Heart left ventricle (tissue), 16 donors: ENCODE measurements around the gene MTHFR. TPM values are rescaled to one million over a fixed set of nuclear protein-coding genes. Genes with fewer than 3 reads are reported as not detected.
"Not testable (repeated sequence)": the region's sequence is repeated elsewhere in the genome, so short reads cannot be mapped to it uniquely, and the experiment has no call there.

Experiments used
- ATAC-seq, 4 donors: fragments of 200-7000 bp; cut with Tn5 transposase; one replicate each; pipeline ENCODE4 v1.9.1; 2020 to 2022; ENCODE audit warnings: moderate library complexity in 4 of 4, mild to moderate bottlenecking in 3 of 4, moderate number of reproducible peaks in 1 of 4
- DNase-seq, 5 donors: peaks; one replicate each; pipeline ENCODE4 v3.0.0-alpha.2; 2020
- H3K27ac ChIP-seq, 12 donors: fragments of 200-600 bp; sonication (generic) in 4 of 12; one replicate each; pipeline versions ENCODE4 v1.5.0 to v1.8.0; 2016 to 2022; ENCODE audit warnings: mild to moderate bottlenecking in 2 of 12
- H3K27me3 ChIP-seq, 9 donors: fragments of 200-600 bp; sonication (generic) in 2 of 9; one replicate each; pipeline versions ENCODE4 v1.5.1 to v1.8.0; 2016 to 2022; ENCODE audit warnings: mild to moderate bottlenecking in 3 of 9
- H3K36me3 ChIP-seq, 9 donors: fragments of 200-600 bp; sonication (generic) in 2 of 9; one replicate each; pipeline versions ENCODE4 v1.5.0 to v1.8.0; 2018 to 2022; ENCODE audit warnings: mild to moderate bottlenecking in 2 of 9
- H3K4me1 ChIP-seq, 12 donors: fragments of 200-600 bp; sonication (generic) in 4 of 12; one replicate each; pipeline versions ENCODE4 v1.5.0 to v1.8.0; 2016 to 2022; ENCODE audit warnings: mild to moderate bottlenecking in 3 of 12
- H3K4me3 ChIP-seq, 12 donors: fragments of 200-600 bp; sonication (generic) in 4 of 12; one replicate each; pipeline versions ENCODE4 v1.5.0 to v1.8.0; 2017 to 2022; ENCODE audit warnings: mild to moderate bottlenecking in 9 of 12, moderate library complexity in 4 of 12
- H3K9me3 ChIP-seq, 12 donors: fragments of 200-600 bp; sonication (generic) in 4 of 12; one replicate each; pipeline versions ENCODE4 v1.5.0 to v1.8.0; 2016 to 2022; ENCODE audit warnings: mild to moderate bottlenecking in 1 of 12
- POLR2A ChIP-seq, 2 donors: fragments of 450-650 bp; IDR thresholded peaks; one replicate each; pipeline ENCODE4 v1.6.1; 2017; ENCODE audit warnings: antibody characterized with exemption in 2 of 2, mild to moderate bottlenecking in 2 of 2, moderate library complexity in 2 of 2
- WGBS, 4 donors: extraction: QIAGEN DNeasy Blood & Tissue Kit in 2 of 4; methylation state at CpG; one replicate each; pipeline versions ENCODE4 v1.1.5 to v1.1.7; 2013 to 2018; 5-methylcytosine and 5-hydroxymethylcytosine counted together
- intact Hi-C, 10 donors: fragments of 100-400 bp; cut with DNase I; formaldehyde crosslinking; loops; one replicate each; pipeline versions ENCODE4 v1.11.1 to v1.14.2; 2022
- polyA plus RNA-seq, 2 donors: library from polyadenylated mRNA; stranded (reverse); fragments of 200-250 nt; gene quantifications; one replicate each; pipeline ENCODE4 v1.2.3, GENCODE V29; 2013
- total RNA-seq, 9 donors: library from RNA; depleted of rRNA in 2 of 9; stranded (reverse); fragments of >200 nt in 2 of 9; fragmentation: NEBNext Ultra II Directional in 3 of 9; extraction: Animal tissue kit (Norgen Biotek cat#: 25700) in 3 of 9; gene quantifications; one replicate each; pipeline versions ENCODE4 v1.1.0 to v1.2.4, GENCODE V29; 2016 to 2023
- TF ChIP-seq, protein P1 (sequence below), 12 donors: fragments of 200-600 bp; sonication (generic) in 4 of 12; IDR thresholded peaks; one replicate each; pipeline versions ENCODE4 v1.5.0 to v1.8.0; 2018 to 2022; ENCODE audit warnings: antibody characterized with exemption in 12 of 12, mild to moderate bottlenecking in 5 of 12
- donor health status: ischemic (EF 13 %, LVEDD 7.1; RV severe dilation, severe dysfunction).
- donor health status: healthy with polysubstance abuse.
- donor health status: DM: no; HTN: yes; CAD: no.
- donor health status: DM: no; HTN: no; CAD: no.
- donor health status: ischemic (EF 25% LVEDD 6.9; RV normal size, moderate dysfunction).
- donor health status: ischemic (EF 25% LVEDD 5.7; RV mildly dilated, moderate dysfunction).
- donor health status: healthy.
- donor health status: DM: yes; HTN: yes; CAD: no.
- donor health status: ischemic (EF 35%, LVEDD 5.7; RV mildly dilated, moderate dysfunction).
- donor health status: nonischemic (EF 11% LVEDD 7.7; RV severe dilation, severe dysfunction).
- donor health status: DM: yes; HTN: yes; CAD: no.
- donor health status: PGD.
- donor health status: ischemic (EF 29% LVEDD 5.4; RV normal size, mild dysfunction).
- donor health status: nonischemic (EF 23%, LVEDD 6.1; RV moderate dilation, normal function).

The MTHFR gene
- total and polyA plus RNA-seq, 11 donors: 21.9 to 61.2 (median 38.1) TPM

DNA sequence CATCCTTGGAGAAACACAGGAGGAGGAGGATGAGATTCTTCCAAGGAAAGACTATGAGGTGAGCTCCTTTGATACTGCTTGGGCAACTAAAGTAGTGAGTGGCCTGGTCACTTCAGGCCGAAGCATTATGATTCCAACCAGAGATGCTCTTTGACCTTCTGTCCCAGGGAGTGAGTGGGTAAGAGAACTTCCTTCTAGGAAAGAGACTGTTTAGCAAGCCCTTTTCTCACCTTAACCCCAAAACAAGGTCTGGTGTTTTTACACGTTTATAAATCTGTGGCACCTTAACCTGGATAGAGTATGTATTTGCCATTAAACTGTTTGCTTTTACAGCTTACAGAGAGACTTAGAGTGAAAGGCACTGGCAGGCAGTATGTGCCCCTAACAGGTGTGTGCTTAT is 1.4 kb upstream of the MTHFR start:
- Histone ChIP-seq H3K4me3 (peak overlapping the region in 9 of 12 donors; percentile 67 to 98 (median 84)), H3K27me3 (no peaks in the 10 kb centered on the region), H3K27ac (peak overlapping the region; percentile 97 to 100 (median 99)), H3K4me1 (peaks cover 14 to 67% (median 44%) of the 10 kb centered on the region in 12 donors), H3K9me3 (no peaks in the 10 kb centered on the region), H3K36me3 (peaks cover 0 to 50% (median 45%) of the 10 kb centered on the region in 9 donors)
- TF ChIP-seq, protein P1, sequence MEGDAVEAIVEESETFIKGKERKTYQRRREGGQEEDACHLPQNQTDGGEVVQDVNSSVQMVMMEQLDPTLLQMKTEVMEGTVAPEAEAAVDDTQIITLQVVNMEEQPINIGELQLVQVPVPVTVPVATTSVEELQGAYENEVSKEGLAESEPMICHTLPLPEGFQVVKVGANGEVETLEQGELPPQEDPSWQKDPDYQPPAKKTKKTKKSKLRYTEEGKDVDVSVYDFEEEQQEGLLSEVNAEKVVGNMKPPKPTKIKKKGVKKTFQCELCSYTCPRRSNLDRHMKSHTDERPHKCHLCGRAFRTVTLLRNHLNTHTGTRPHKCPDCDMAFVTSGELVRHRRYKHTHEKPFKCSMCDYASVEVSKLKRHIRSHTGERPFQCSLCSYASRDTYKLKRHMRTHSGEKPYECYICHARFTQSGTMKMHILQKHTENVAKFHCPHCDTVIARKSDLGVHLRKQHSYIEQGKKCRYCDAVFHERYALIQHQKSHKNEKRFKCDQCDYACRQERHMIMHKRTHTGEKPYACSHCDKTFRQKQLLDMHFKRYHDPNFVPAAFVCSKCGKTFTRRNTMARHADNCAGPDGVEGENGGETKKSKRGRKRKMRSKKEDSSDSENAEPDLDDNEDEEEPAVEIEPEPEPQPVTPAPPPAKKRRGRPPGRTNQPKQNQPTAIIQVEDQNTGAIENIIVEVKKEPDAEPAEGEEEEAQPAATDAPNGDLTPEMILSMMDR (IDR thresholded peaks at IDR 0.05): no peak
- TF ChIP-seq POLR2A (IDR thresholded peaks at IDR 0.05): no peak
- WGBS, 4 donors: 34 to 61% (median 50%) methylated on average over 2 of the region's 2 CpGs
- ATAC-seq: no peak
- no peak for DNase-seq
- intact Hi-C loops: loop anchor here in 6 of 10 donors (5.0 to 10.0 kb wide), 3 partner anchors 70 to 532 kb away; partner anchors contain the start of genes AGTRAP (in 5 of the 6) and UBIAD1 (in 1 of the 6)

DNA sequence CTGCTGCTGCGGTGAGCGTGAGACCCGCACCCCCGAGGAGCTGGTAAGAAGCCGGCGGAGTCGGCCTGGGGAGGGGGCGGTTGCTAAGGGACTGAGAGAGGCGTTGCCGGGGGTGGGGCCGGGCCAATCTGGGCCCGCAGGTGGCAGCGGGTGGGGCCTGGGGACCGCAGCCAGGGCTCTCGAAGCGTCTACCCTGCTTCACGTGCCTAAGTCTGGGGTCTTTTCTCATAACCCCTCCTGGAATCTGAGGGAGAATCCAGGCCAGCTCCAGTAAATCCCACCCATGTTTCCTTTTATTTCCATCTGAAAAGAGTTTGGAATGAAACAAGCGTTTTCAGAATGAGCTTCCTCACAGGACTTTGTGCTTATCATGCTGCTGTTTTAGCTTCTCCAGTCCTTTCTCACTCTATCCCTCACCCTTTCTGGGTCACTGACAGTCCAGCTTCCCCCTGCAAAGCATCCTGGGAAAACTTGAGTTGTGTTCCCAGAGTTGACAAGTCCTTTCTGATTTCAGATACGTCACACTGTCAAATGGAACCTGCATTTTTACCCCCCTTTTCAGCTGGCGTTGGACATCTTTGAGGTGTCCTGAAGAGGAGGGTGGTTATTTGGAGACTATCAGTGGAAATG is 658 bp upstream of the MTHFR start:
- Histone ChIP-seq H3K4me1 (peaks cover 14 to 75% (median 48%) of the 10 kb centered on the region in 12 donors), H3K36me3 (peaks cover 0 to 47% (median 38%) of the 10 kb centered on the region in 9 donors), H3K27me3 (no peaks in the 10 kb centered on the region), H3K9me3 (no peaks in the 10 kb centered on the region), H3K27ac (peak overlapping the region; percentile 97 to 100 (median 99)), H3K4me3 (peak overlapping the region; percentile 63 to 98 (median 82))
- WGBS, 4 donors: 0 to 1% (median 1%) methylated on average over 7 to 20 of the region's 20 CpGs
- intact Hi-C loops: loop anchor here in 6 of 10 donors (5.0 to 10.0 kb wide), 3 partner anchors 69 to 532 kb away; partner anchors contain the start of genes AGTRAP (in 5 of the 6) and UBIAD1 (in 1 of the 6)
- peak; percentile 10 to 37 (median 30) for ATAC-seq
- peak in 3 of 5 donors; percentile 41 to 49 (median 46) for DNase-seq
- no peak for TF ChIP-seq POLR2A (IDR thresholded peaks at IDR 0.05)
- TF ChIP-seq, protein P1 (IDR thresholded peaks at IDR 0.05): no peak

DNA sequence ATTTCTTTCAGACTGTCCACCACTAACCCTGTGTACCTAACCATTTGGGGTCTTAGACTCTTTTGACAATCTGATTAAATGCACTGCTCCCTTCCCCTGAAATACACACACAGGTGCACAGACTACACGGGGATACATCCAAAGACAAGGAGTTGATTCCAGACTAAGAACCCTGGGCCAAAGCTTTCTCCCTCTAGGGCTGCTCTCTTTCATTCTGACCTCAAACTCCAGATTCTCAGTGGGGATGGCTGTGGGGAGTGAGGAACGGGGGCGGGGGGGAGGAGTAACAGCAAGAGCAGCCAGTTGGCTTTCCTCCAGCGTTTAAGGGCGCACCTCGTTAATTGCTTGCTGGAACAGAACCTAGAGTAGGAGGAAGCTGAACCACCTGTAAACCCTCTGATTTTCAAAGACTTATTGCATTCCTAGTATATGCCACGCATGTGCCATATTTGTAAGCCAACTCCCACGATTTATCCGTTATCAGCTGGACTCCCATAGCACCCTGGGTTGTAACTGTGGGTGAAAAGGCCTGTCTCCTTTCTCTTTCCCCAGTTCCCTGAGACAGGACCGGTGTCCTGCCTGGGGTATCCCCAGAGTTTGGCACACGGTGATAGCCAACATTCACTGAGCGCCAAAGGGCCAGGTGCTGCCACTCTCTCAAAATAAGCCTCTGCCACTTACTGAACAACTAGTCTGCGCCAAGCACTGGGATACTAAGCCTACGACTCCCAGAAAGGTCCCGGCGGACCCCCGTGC is 920 bp downstream of the MTHFR start:
- Histone ChIP-seq H3K27me3 (no peaks in the 10 kb centered on the region), H3K9me3 (no peaks in the 10 kb centered on the region), H3K4me1 (peaks cover 14 to 87% (median 62%) of the 10 kb centered on the region in 12 donors), H3K4me3 (peak overlapping the region; percentile 63 to 98 (median 82)), H3K36me3 (peaks cover 0 to 48% (median 38%) of the 10 kb centered on the region in 9 donors), H3K27ac (peak overlapping the region; percentile 97 to 100 (median 99))
- TF ChIP-seq, protein P1 (IDR thresholded peaks at IDR 0.05): no peak
- no peak for TF ChIP-seq POLR2A (IDR thresholded peaks at IDR 0.05)
- DNase-seq (peak in 4 of 5 donors; percentile 69 to 80 (median 76)), ATAC-seq (peak in 3 of 4 donors; percentile 0 to 13 (median 0))
- intact Hi-C loops: loop anchor here in 9 of 10 donors (1.0 to 10.0 kb wide), 5 partner anchors 14 to 530 kb away; partner anchors contain the start of genes AGTRAP (in 8 of the 9) and UBIAD1 (in 1 of the 9)
- 2 to 3% (median 3%) methylated on average over 13 to 17 of the region's 17 CpGs for WGBS, 4 donors

DNA sequence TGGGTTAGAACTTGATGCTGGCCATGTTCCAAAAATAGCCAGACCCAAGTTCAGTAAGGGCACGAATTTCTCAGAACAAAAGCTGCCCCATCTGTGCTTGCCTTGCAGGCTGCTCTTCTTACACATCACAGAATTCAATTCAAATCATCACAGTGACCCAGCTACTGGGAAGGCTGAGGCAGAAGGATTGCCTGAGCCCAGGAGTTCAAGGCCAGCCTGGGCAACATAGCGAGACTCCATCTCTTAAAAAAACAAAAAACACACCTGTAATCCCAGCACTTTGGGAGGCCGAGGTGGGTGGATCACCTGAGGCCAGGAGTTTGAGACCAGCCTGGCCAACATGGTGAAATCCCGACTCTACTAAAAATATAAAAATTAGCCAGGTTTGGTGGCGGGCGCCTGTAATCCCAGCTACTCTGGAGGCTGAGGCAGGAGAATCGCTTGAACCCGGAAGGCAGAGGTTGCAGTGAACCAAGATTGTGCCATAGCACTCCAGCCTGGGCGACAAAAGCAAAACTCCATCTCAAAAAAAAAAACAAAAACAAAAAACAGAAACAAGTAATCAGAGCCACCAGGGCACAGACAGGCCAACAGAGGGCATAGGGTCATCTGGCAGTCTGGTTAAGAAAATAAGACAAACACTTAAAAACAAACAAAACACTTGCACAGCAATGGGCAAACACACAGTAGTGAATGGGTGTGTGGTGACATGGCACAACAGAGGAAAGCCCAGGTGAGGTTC is 1.7 kb downstream of the MTHFR start:
- intact Hi-C loops: loop anchor here in 8 of 10 donors (1.0 to 10.0 kb wide), 8 partner anchors 13 to 529 kb away; partner anchors contain the start of genes AGTRAP (in 5 of the 8) and UBIAD1 (in 1 of the 8)
- DNase-seq, H3K9me3 ChIP-seq, ATAC-seq, H3K27me3 ChIP-seq: not testable (repeated sequence)
- H3K4me3 ChIP-seq: peak overlapping the region in 11 of 12 donors; percentile 63 to 98 (median 82)
- 63 to 69% (median 68%) methylated on average over 9 of the region's 9 CpGs for WGBS, 4 donors
- peaks cover 14 to 83% (median 60%) of the 10 kb centered on the region in 12 donors for H3K4me1 ChIP-seq
- peaks cover 0 to 47% (median 38%) of the 10 kb centered on the region in 9 donors for H3K36me3 ChIP-seq
- peak overlapping the region; percentile 97 to 100 (median 99) for H3K27ac ChIP-seq
